ENCODE data around the gene IPO4. TPM values are rescaled to one million over a fixed set of nuclear protein-coding genes. Genes with fewer than 3 reads are reported as not detected.

IPO4 gene
- total and polyA plus RNA-seq, 2 of the 13 experiments (the other 11 are each of a cell fraction or from before 2014, with no cell fraction given) = 39.0 to 179 TPM

DNA sequence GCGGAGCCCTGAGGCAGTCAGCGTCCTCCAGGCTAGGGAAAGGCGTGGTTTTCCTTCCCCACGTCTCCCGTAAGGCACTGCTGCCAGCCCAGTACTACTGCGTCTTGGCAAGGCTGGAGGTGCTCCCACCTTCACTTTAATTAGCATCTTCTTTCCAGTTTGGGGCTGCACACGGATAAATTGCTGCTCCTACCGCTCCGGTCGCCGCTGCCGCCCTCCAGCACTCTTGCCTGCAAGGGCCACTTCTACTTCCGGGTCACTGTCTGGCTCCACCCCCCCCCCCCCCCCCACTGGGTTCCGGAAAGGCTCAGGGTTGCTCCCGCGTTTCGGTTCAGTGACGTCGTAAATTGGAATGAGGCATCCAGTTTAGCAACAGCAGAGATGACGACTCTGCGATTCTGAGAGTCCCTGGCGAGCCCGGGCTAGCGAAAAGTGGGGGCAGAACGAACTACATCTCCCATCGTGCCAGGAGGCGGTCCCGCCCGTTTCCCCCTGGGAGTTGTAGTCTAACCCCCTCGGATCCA is 43.6 kb upstream of the IPO4 start, which contains the start of gene NEDD8 (continued):
- no peak; the same call in 1 of the 2 replicates for TF ChIP-seq ZNF891 (CRISPR knock-in tag; IDR thresholded peaks at IDR 0.05)
- TF ChIP-seq, protein P1, sequence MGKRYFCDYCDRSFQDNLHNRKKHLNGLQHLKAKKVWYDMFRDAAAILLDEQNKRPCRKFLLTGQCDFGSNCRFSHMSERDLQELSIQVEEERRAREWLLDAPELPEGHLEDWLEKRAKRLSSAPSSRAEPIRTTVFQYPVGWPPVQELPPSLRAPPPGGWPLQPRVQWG (CRISPR knock-in tag; IDR thresholded peaks at IDR 0.05; ENCODE audit: borderline replicate concordance, low read depth) = no peak
- peak; percentile 79 for TF ChIP-seq TP53 (CRISPR knock-in tag; conservative IDR thresholded peaks at IDR 0.05)
- peak; percentile 80 for TF ChIP-seq AGO2 (optimal IDR thresholded peaks at IDR 0.05; ENCODE audit: low read depth, low read length)
- no peak for TF ChIP-seq KAT2B (IDR thresholded peaks at IDR 0.05; ENCODE audit: borderline replicate concordance, low read depth, low read length)
- TF ChIP-seq SP2 (CRISPR knock-in tag; IDR thresholded peaks at IDR 0.05) = peak; percentile 72
- peak; percentile 82; the same call in 1 of the 2 replicates for TF ChIP-seq ZNF569 (CRISPR knock-in tag; IDR thresholded peaks at IDR 0.05; ENCODE audit: borderline replicate concordance)
- TF ChIP-seq MYC (CRISPR knock-in tag; IDR thresholded peaks at IDR 0.05; ENCODE audit: borderline replicate concordance) = no peak
- TF ChIP-seq, protein P2, sequence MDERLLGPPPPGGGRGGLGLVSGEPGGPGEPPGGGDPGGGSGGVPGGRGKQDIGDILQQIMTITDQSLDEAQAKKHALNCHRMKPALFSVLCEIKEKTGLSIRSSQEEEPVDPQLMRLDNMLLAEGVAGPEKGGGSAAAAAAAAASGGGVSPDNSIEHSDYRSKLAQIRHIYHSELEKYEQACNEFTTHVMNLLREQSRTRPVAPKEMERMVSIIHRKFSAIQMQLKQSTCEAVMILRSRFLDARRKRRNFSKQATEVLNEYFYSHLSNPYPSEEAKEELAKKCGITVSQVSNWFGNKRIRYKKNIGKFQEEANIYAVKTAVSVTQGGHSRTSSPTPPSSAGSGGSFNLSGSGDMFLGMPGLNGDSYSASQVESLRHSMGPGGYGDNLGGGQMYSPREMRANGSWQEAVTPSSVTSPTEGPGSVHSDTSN (CRISPR knock-in tag; IDR thresholded peaks at IDR 0.05) = no peak
- peak; percentile 94; the same call in 1 of the 2 replicates for TF ChIP-seq ZNF75D (CRISPR knock-in tag; IDR thresholded peaks at IDR 0.05; ENCODE audit: borderline replicate concordance)
- TF ChIP-seq ZNF878 (CRISPR knock-in tag; IDR thresholded peaks at IDR 0.05) = no peak
- TF ChIP-seq ARNT (IDR thresholded peaks at IDR 0.05) = no peak
- TF ChIP-seq, protein P3, sequence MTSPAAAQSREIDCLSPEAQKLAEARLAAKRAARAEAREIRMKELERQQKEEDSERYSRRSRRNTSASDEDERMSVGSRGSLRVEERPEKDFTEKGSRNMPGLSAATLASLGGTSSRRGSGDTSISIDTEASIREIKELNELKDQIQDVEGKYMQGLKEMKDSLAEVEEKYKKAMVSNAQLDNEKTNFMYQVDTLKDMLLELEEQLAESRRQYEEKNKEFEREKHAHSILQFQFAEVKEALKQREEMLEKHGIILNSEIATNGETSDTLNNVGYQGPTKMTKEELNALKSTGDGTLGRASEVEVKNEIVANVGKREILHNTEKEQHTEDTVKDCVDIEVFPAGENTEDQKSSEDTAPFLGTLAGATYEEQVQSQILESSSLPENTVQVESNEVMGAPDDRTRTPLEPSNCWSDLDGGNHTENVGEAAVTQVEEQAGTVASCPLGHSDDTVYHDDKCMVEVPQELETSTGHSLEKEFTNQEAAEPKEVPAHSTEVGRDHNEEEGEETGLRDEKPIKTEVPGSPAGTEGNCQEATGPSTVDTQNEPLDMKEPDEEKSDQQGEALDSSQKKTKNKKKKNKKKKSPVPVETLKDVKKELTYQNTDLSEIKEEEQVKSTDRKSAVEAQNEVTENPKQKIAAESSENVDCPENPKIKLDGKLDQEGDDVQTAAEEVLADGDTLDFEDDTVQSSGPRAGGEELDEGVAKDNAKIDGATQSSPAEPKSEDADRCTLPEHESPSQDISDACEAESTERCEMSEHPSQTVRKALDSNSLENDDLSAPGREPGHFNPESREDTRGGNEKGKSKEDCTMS (CRISPR knock-in tag; conservative IDR thresholded peaks at IDR 0.05) = no peak; the same call in none of the 2 replicates
- TF ChIP-seq FOXM1 (CRISPR knock-in tag; IDR thresholded peaks at IDR 0.05) = no peak
- TF ChIP-seq MAZ (IDR thresholded peaks at IDR 0.05; ENCODE audit: borderline replicate concordance, low read depth, low read length) = no peak; the same call in 1 of the 2 replicates
- TF ChIP-seq MAZ (CRISPR knock-in tag; IDR thresholded peaks at IDR 0.05; ENCODE audit: low read depth) = peak; percentile 97
- no peak for TF ChIP-seq HMGA1 (CRISPR knock-in tag; conservative IDR thresholded peaks at IDR 0.05)
- no peak for TF ChIP-seq ZSCAN20 (CRISPR knock-in tag; IDR thresholded peaks at IDR 0.05; ENCODE audit: borderline replicate concordance)
- TF ChIP-seq TBX3 (IDR thresholded peaks at IDR 0.05; ENCODE audit: borderline replicate concordance) = no peak
- TF ChIP-seq, protein P4, sequence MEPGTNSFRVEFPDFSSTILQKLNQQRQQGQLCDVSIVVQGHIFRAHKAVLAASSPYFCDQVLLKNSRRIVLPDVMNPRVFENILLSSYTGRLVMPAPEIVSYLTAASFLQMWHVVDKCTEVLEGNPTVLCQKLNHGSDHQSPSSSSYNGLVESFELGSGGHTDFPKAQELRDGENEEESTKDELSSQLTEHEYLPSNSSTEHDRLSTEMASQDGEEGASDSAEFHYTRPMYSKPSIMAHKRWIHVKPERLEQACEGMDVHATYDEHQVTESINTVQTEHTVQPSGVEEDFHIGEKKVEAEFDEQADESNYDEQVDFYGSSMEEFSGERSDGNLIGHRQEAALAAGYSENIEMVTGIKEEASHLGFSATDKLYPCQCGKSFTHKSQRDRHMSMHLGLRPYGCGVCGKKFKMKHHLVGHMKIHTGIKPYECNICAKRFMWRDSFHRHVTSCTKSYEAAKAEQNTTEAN (CRISPR knock-in tag; conservative IDR thresholded peaks at IDR 0.05) = no peak
- TF ChIP-seq THYN1 (CRISPR knock-in tag; IDR thresholded peaks at IDR 0.05; ENCODE audit: borderline replicate concordance, low read depth) = no peak
- TF ChIP-seq MED13 (CRISPR knock-in tag; IDR thresholded peaks at IDR 0.05) = no peak; the same call in 1 of the 2 replicates
- TF ChIP-seq, protein P5, sequence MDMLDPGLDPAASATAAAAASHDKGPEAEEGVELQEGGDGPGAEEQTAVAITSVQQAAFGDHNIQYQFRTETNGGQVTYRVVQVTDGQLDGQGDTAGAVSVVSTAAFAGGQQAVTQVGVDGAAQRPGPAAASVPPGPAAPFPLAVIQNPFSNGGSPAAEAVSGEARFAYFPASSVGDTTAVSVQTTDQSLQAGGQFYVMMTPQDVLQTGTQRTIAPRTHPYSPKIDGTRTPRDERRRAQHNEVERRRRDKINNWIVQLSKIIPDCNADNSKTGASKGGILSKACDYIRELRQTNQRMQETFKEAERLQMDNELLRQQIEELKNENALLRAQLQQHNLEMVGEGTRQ (IDR thresholded peaks at IDR 0.05; ENCODE audit: low read depth, low read length) = no peak
- TF ChIP-seq, protein P5 (CRISPR knock-in tag; IDR thresholded peaks at IDR 0.05; ENCODE audit: borderline replicate concordance) = peak; percentile 53; the same call in 1 of the 2 replicates

All from HepG2 (cell line).